ENCODE results near the gene CCDC88B. TPM values are rescaled to one million over a fixed set of nuclear protein-coding genes. Genes with fewer than 3 reads are reported as not detected.

The CCDC88B gene
- polyA plus RNA-seq, 1 donor from 2014 or later: 1.3 TPM

DNA sequence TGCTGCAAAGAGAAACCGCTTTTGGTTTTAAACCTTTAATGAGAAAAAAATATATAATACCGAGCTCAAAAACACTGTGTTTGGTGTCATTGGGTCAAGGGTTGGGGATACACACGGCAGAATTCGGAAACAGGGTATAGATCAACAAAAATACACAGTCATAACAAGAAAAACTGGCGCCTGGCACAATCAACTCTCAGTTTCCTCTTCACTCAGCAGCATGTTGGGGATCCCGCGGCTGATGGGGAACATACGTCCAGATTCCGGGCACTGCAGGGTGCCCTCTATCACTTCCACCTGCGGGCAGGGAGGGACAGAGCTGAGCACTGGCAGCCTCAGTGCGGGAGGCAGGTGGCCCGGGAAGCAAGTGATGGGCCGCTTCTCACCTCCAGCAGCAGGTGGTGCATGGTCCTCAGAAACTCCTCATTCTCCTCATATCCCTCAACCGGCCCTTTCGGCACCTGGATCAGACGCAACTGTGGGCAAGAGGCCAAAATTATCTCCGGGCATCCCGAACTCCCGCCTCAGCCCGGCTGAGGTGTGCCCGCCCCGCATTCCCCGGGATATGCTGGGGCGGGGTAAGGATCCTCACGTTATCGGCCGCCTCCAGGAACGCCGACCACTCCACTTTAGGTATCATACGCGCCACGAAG, 23.2 kb upstream of the CCDC88B start:
- Histone ChIP-seq H3K4me3 (ENCODE audit: low read length) (peak overlapping the region; percentile 99), H4K20me1 (ENCODE audit: insufficient read depth) (no peaks in the 10 kb centered on the region), H3K9ac (ENCODE audit: low read length) (peak overlapping the region; percentile 99), H3K36me3 (ENCODE audit: insufficient read depth, low read length) (no peaks in the 10 kb centered on the region), H3K9me2 (ENCODE audit: insufficient read depth, low read length) (no peaks in the 10 kb centered on the region), H3K9me3 (ENCODE audit: low read length) (no peaks in the 10 kb centered on the region), H3K27ac (ENCODE audit: low read length) (peak overlapping the region; percentile 98), H3K79me2 (replicated peaks; ENCODE audit: insufficient read depth, low read length) (peaks cover 13% of the 10 kb centered on the region), H2AFZ (ENCODE audit: low read depth, low read length) (no peak overlapping the region), H3K4me2 (ENCODE audit: low read length) (peak overlapping the region; percentile 79), H3F3A (ENCODE audit: insufficient read depth, low read length, poor library complexity, severe bottlenecking) (no peaks in the 10 kb centered on the region), H3K27me3 (ENCODE audit: insufficient read depth, low read depth, low read length) (no peaks in the 10 kb centered on the region)
- TF ChIP-seq MXI1 (conservative IDR thresholded peaks at IDR 0.05; ENCODE audit: poor library complexity, severe bottlenecking) (no peak), RAD21 (conservative IDR thresholded peaks at IDR 0.05) (no peak), POLR2AphosphoS5 (IDR thresholded peaks at IDR 0.05) (no peak), REST (IDR thresholded peaks at IDR 0.05; ENCODE audit: borderline replicate concordance) (no peak), EZH2 (IDR thresholded peaks at IDR 0.05; ENCODE audit: borderline replicate concordance, insufficient read depth, low read length, poor library complexity, severe bottlenecking) (no peak), EP300 (conservative IDR thresholded peaks at IDR 0.05; ENCODE audit: poor library complexity, severe bottlenecking) (no peak), TAF1 (IDR thresholded peaks at IDR 0.05; ENCODE audit: low read depth) (no peak), SMC3 (conservative IDR thresholded peaks at IDR 0.05; ENCODE audit: poor library complexity) (no peak)
- TF ChIP-seq, protein P1, sequence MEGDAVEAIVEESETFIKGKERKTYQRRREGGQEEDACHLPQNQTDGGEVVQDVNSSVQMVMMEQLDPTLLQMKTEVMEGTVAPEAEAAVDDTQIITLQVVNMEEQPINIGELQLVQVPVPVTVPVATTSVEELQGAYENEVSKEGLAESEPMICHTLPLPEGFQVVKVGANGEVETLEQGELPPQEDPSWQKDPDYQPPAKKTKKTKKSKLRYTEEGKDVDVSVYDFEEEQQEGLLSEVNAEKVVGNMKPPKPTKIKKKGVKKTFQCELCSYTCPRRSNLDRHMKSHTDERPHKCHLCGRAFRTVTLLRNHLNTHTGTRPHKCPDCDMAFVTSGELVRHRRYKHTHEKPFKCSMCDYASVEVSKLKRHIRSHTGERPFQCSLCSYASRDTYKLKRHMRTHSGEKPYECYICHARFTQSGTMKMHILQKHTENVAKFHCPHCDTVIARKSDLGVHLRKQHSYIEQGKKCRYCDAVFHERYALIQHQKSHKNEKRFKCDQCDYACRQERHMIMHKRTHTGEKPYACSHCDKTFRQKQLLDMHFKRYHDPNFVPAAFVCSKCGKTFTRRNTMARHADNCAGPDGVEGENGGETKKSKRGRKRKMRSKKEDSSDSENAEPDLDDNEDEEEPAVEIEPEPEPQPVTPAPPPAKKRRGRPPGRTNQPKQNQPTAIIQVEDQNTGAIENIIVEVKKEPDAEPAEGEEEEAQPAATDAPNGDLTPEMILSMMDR (IDR thresholded peaks at IDR 0.05; ENCODE audit: poor library complexity, severe bottlenecking): no peak

DNA sequence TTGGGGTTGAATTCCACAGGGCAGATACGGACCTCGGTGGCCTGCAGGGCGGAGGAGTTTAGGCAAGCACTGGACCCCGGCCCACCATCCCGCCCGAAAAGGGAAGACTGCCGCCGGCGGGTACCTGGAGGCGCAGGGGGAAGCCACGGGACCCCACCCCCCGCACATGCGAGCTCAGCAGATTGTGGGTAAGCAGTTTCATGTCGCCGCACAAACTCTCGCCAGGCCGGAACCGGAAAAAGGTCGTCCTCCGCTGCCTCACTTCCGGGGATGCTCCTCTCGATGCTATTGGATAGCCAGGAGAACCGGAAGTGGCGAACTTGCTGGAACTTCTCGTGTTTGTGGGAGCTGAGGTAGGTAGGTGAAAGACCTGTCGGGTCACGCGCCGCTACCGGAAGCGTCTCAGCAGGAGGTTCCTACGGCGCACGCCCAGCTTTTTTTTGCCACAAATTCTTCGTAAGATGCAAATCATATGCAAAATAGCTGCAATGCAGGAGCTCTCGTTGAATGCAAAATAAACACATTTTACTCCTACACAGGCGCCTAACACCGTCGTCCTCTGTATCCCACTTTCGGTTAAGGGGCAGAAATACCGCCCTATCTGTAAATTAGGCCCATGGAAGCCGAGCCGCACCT, 22.6 kb upstream of the CCDC88B start, which contains the start of gene TRMT112:
TSS of gene TRMT112 (minus strand) at position 235 of the 636 bp plus-strand sequence. CDS start at position 202, 33 bp downstream.
- Histone ChIP-seq H3K27ac (ENCODE audit: low read length) (peak within 1 kb of the TSS; percentile 98), H2AFZ (ENCODE audit: low read depth, low read length) (peak within 1 kb of the TSS; percentile 65), H3F3A (ENCODE audit: insufficient read depth, low read length, poor library complexity, severe bottlenecking) (no peaks in the 10 kb centered on the region), H3K9ac (ENCODE audit: low read length) (peak within 1 kb of the TSS; percentile 99), H3K36me3 (ENCODE audit: insufficient read depth, low read length) (no peaks in the 10 kb centered on the region), H3K79me2 (replicated peaks; ENCODE audit: insufficient read depth, low read length) (peaks cover 13% of the 10 kb centered on the region), H3K4me2 (ENCODE audit: low read length) (peak within 1 kb of the TSS; percentile 79), H3K4me3 (ENCODE audit: low read length) (peak within 1 kb of the TSS; percentile 99), H3K9me3 (ENCODE audit: low read length) (no peaks in the 10 kb centered on the region), H3K27me3 (ENCODE audit: insufficient read depth, low read depth, low read length) (no peaks in the 10 kb centered on the region), H4K20me1 (ENCODE audit: insufficient read depth) (no peaks in the 10 kb centered on the region), H3K9me2 (ENCODE audit: insufficient read depth, low read length) (no peaks in the 10 kb centered on the region)
- TF ChIP-seq, protein P1 (IDR thresholded peaks at IDR 0.05; ENCODE audit: poor library complexity, severe bottlenecking): no peak
- peak; percentile 82 for TF ChIP-seq POLR2AphosphoS5 (IDR thresholded peaks at IDR 0.05)
- no peak for TF ChIP-seq EZH2 (IDR thresholded peaks at IDR 0.05; ENCODE audit: borderline replicate concordance, insufficient read depth, low read length, poor library complexity, severe bottlenecking)
- TF ChIP-seq REST (IDR thresholded peaks at IDR 0.05; ENCODE audit: borderline replicate concordance): no peak
- no peak for TF ChIP-seq RAD21 (conservative IDR thresholded peaks at IDR 0.05)
- TF ChIP-seq SMC3 (conservative IDR thresholded peaks at IDR 0.05; ENCODE audit: poor library complexity): no peak
- TF ChIP-seq TAF1 (IDR thresholded peaks at IDR 0.05; ENCODE audit: low read depth): no peak
- TF ChIP-seq EP300 (conservative IDR thresholded peaks at IDR 0.05; ENCODE audit: poor library complexity, severe bottlenecking): peak; percentile 61
- peak; percentile 87 for TF ChIP-seq MXI1 (conservative IDR thresholded peaks at IDR 0.05; ENCODE audit: poor library complexity, severe bottlenecking)

Data from neural cell (in vitro differentiated cells).